Tibial nerve (tissue), 4 donors: ENCODE measurements around the gene MORN1. TPM values are rescaled to one million over a fixed set of nuclear protein-coding genes. Genes with fewer than 3 reads are reported as not detected.

Source experiments
- DNase-seq, 2 donors: peaks; one replicate each; pipeline ENCODE4 v3.0.0-alpha.2; 2019; ENCODE audit warnings: low spot score in 2 of 2
- H3K27ac ChIP-seq, 4 donors: fragments of 200-600 bp; sonication (generic) in 3 of 4; one replicate each; pipeline ENCODE4 v1.5.1; 2017 to 2019; ENCODE audit warnings: mild to moderate bottlenecking in 1 of 4
- H3K27me3 ChIP-seq, 2 donors: fragments of 200-600 bp; sonication (generic) in 1 of 2; one replicate each; pipeline versions ENCODE4 v1.5.1 to v1.6.0; 2017 to 2019
- H3K36me3 ChIP-seq, 3 donors: fragments of 200-600 bp; sonication (generic); one replicate each; pipeline ENCODE4 v1.5.1; 2018 to 2019
- H3K4me1 ChIP-seq, 4 donors: fragments of 200-600 bp; sonication (generic) in 3 of 4; one replicate each; pipeline ENCODE4 v1.5.1; 2017 to 2019
- H3K4me3 ChIP-seq, 4 donors: fragments of 200-600 bp; sonication (generic) in 3 of 4; one replicate each; pipeline ENCODE4 v1.5.1; 2017 to 2019; ENCODE audit warnings: mild to moderate bottlenecking in 1 of 4, moderate library complexity in 1 of 4
- H3K9me3 ChIP-seq, 4 donors: fragments of 200-600 bp; sonication (generic) in 3 of 4; one replicate each; pipeline ENCODE4 v1.5.1; 2017 to 2019
- CTCF ChIP-seq, 5 experiments: fragments of 200-600 bp in 3 of 5; fragments of 450-650 bp in 2 of 5; sonication (generic) in 3 of 5; IDR thresholded peaks; one replicate each; pipeline ENCODE4 v1.5.1; 2016 to 2019; ENCODE audit warnings: antibody characterized with exemption in 5 of 5, mild to moderate bottlenecking in 3 of 5, moderate library complexity in 2 of 5
- EP300 ChIP-seq, 2 donors: sonication (generic); formaldehyde crosslinking; IDR thresholded peaks; one replicate each; pipeline ENCODE4 v1.6.1; 2017; ENCODE audit warnings: antibody characterized with exemption in 2 of 2, mild to moderate bottlenecking in 1 of 2
- POLR2A ChIP-seq, 2 donors: fragments of 450-650 bp; IDR thresholded peaks; one replicate each; pipeline ENCODE4 v1.6.1; 2017; ENCODE audit warnings: antibody characterized with exemption in 2 of 2, mild to moderate bottlenecking in 2 of 2, moderate library complexity in 2 of 2
- WGBS, 2 donors: methylation state at CpG; one replicate each; pipeline ENCODE4 v1.1.5; 2018; 5-methylcytosine and 5-hydroxymethylcytosine counted together
- total RNA-seq, 4 donors: library from RNA; depleted of rRNA; stranded (reverse); fragments of >200 nt; gene quantifications; one replicate each; pipeline ENCODE4 v1.1.0, GENCODE V29; 2016

The MORN1 gene
- total RNA-seq, 4 donors from 2014 or later, result 8.7 to 21.9 (median 16.1) TPM

GRCh38 chr1:2376261-2376741 lies 15.1 kb downstream of the MORN1 start:
- H3K27me3 ChIP-seq, result no peaks in the 10 kb centered on the region
- no peaks in the 10 kb centered on the region for H3K9me3 ChIP-seq
- 90 to 96% methylated on average over 11 to 23 of the region's 23 CpGs for WGBS, 2 donors
- H3K4me3 ChIP-seq, result no peak overlapping the region
- no peak overlapping the region for H3K27ac ChIP-seq
- DNase-seq, result no peak
- no peak for TF ChIP-seq CTCF (IDR thresholded peaks at IDR 0.05)
- no peak for TF ChIP-seq EP300 (IDR thresholded peaks at IDR 0.05)
- no peak for TF ChIP-seq POLR2A (IDR thresholded peaks at IDR 0.05)
- peaks cover 0 to 31% (median 0%) of the 10 kb centered on the region in 3 donors for H3K36me3 ChIP-seq
- H3K4me1 ChIP-seq, result peaks cover 0 to 7% (median 2%) of the 10 kb centered on the region in 4 donors

- DNase-seq, result no peak
- Histone ChIP-seq H3K27ac (no peak overlapping the region), H3K4me3 (no peak overlapping the region), H3K36me3 (peaks cover 0 to 35% (median 0%) of the 10 kb centered on the region in 3 donors), H3K27me3 (no peaks in the 10 kb centered on the region), H3K4me1 (peaks cover 0 to 3% (median 0%) of the 10 kb centered on the region in 4 donors), H3K9me3 (no peaks in the 10 kb centered on the region)
- WGBS, 2 donors, result 84 to 88% methylated on average over 6 to 7 of the region's 7 CpGs
- no peak for TF ChIP-seq POLR2A (IDR thresholded peaks at IDR 0.05)
- no peak for TF ChIP-seq CTCF (IDR thresholded peaks at IDR 0.05)
- no peak for TF ChIP-seq EP300 (IDR thresholded peaks at IDR 0.05)
Measured at GRCh38 chr1:2375923-2376260, 15.5 kb downstream of the MORN1 start.

- WGBS, 2 donors, result 73 to 80% methylated on average over 6 to 23 of the region's 23 CpGs
- TF ChIP-seq EP300 (IDR thresholded peaks at IDR 0.05), result no peak
- TF ChIP-seq POLR2A (IDR thresholded peaks at IDR 0.05), result no peak
- TF ChIP-seq CTCF (IDR thresholded peaks at IDR 0.05), result no peak
- DNase-seq, result no peak
- H3K27ac ChIP-seq, result no peak overlapping the region
- peaks cover 0 to 40% (median 0%) of the 10 kb centered on the region in 3 donors for H3K36me3 ChIP-seq
- H3K27me3 ChIP-seq, result no peaks in the 10 kb centered on the region
- H3K9me3 ChIP-seq, result no peaks in the 10 kb centered on the region
- no peaks in the 10 kb centered on the region for H3K4me1 ChIP-seq
- H3K4me3 ChIP-seq, result no peak overlapping the region
Measured at GRCh38 chr1:2375246-2375922, 16.0 kb downstream of the MORN1 start.

GRCh38 chr1:2374252-2375155 lies 16.9 kb downstream of the MORN1 start:
- Histone ChIP-seq H3K4me3 (no peak overlapping the region), H3K4me1 (no peaks in the 10 kb centered on the region), H3K27ac (no peak overlapping the region), H3K9me3 (no peaks in the 10 kb centered on the region), H3K27me3 (no peaks in the 10 kb centered on the region), H3K36me3 (peaks cover 0 to 48% (median 0%) of the 10 kb centered on the region in 3 donors)
- WGBS, 2 donors, result 79 to 81% methylated on average over 17 of the region's 17 CpGs
- no peak for DNase-seq
- TF ChIP-seq POLR2A (IDR thresholded peaks at IDR 0.05) (no peak), CTCF (IDR thresholded peaks at IDR 0.05) (no peak), EP300 (IDR thresholded peaks at IDR 0.05) (no peak)
